ENCODE measurements around the gene ANO10.
"Not testable (repeated sequence)": the region's sequence is repeated elsewhere in the genome, so short reads cannot be mapped to it uniquely, and the experiment has no call there.

Gene ANO10

GRCh38 chr3:43621656-43622432 is at the start of gene ANO10:
ANO10 (minus strand) TSS chr3:43622011; CDS start chr3:43605852, 16,159 bp downstream.
- H3K4me3 ChIP-seq (ENCODE audit: low read depth, low read length), result peak within 1 kb of the TSS; percentile 84
- no peak for TF ChIP-seq CTCF (IDR thresholded peaks at IDR 0.05; ENCODE audit: low read depth, low read length)

GRCh38 chr3:43670635-43671522 is 49.1 kb upstream of the ANO10 start:
- H3K4me3 ChIP-seq (ENCODE audit: low read depth, low read length), result no peak overlapping the region
- TF ChIP-seq CTCF (IDR thresholded peaks at IDR 0.05; ENCODE audit: low read depth, low read length), result no peak

- H3K4me3 ChIP-seq (ENCODE audit: low read depth, low read length), result not testable (repeated sequence)
Measured at GRCh38 chr3:43665011-43665410, 43.2 kb upstream of the ANO10 start.

- H3K4me3 ChIP-seq (ENCODE audit: low read depth, low read length), result not testable (repeated sequence)
Measured at GRCh38 chr3:43661376-43661775, 39.6 kb upstream of the ANO10 start.

- no peak for TF ChIP-seq CTCF (IDR thresholded peaks at IDR 0.05; ENCODE audit: low read depth, low read length)
- no peak overlapping the region for H3K4me3 ChIP-seq (ENCODE audit: low read depth, low read length)
Measured at GRCh38 chr3:43659250-43659880, 37.6 kb upstream of the ANO10 start.

GRCh38 chr3:43656390-43656789 is 34.6 kb upstream of the ANO10 start:
- not testable (repeated sequence) for H3K4me3 ChIP-seq (ENCODE audit: low read depth, low read length)

- no peak overlapping the region for H3K4me3 ChIP-seq (ENCODE audit: low read depth, low read length)
- no peak for TF ChIP-seq CTCF (IDR thresholded peaks at IDR 0.05; ENCODE audit: low read depth, low read length)
Measured at GRCh38 chr3:43650345-43650744, 28.5 kb upstream of the ANO10 start.

GRCh38 chr3:43649365-43649968 is 27.7 kb upstream of the ANO10 start:
- TF ChIP-seq CTCF (IDR thresholded peaks at IDR 0.05; ENCODE audit: low read depth, low read length), result no peak
- H3K4me3 ChIP-seq (ENCODE audit: low read depth, low read length), result no peak overlapping the region
